Parathyroid adenoma (tissue), 2 donors: ENCODE measurements around the gene ADAMTS20.

ENCODE experiments used
- H2AFZ ChIP-seq: fragments of 300-600 bp; sonication (generic); one replicate; pipeline ENCODE4 v1.7.0; 2017; ENCODE audit warnings: antibody characterized with exemption, mild to moderate bottlenecking
- H3K27ac ChIP-seq: fragments of 300-600 bp; sonication (generic); one replicate; pipeline ENCODE4 v1.7.0; 2017
- H3K27me3 ChIP-seq: fragments of 300-600 bp; sonication (generic); one replicate; pipeline ENCODE4 v1.7.0; 2017; ENCODE audit warnings: low read length; ENCODE audit not compliant: control insufficient read depth, insufficient read depth
- H3K36me3 ChIP-seq: fragments of 300-600 bp; sonication (generic); one replicate; pipeline ENCODE4 v1.7.0; 2017; ENCODE audit warnings: low read length; ENCODE audit not compliant: control insufficient read depth, insufficient read depth
- H3K4me1 ChIP-seq: fragments of 300-600 bp; sonication (generic); one replicate; pipeline ENCODE4 v1.7.0; 2017; ENCODE audit warnings: control low read depth
- H3K4me2 ChIP-seq: fragments of 300-600 bp; sonication (generic); one replicate; pipeline ENCODE4 v1.7.0; 2017; ENCODE audit warnings: low read length
- H3K4me3 ChIP-seq: fragments of 300-600 bp; sonication (generic); one replicate; pipeline ENCODE4 v1.7.0; 2017; ENCODE audit warnings: low read depth, low read length
- H3K79me2 ChIP-seq: fragments of 300-600 bp; sonication (generic); one replicate; pipeline ENCODE4 v1.7.0; 2017; ENCODE audit warnings: control low read depth
- H3K9ac ChIP-seq: fragments of 300-600 bp; sonication (generic); one replicate; pipeline ENCODE4 v1.7.0; 2017; ENCODE audit warnings: mild to moderate bottlenecking
- H3K9me3 ChIP-seq: fragments of 300-600 bp; sonication (generic); one replicate; pipeline ENCODE4 v1.7.0; 2017; ENCODE audit warnings: low read length; ENCODE audit not compliant: control insufficient read depth
- TF ChIP-seq, protein P1 (sequence below): fragments of 300-600 bp; sonication (generic); IDR thresholded peaks from one replicate; pipeline ENCODE4 v1.7.0; 2017; ENCODE audit warnings: antibody characterized with exemption, mild to moderate bottlenecking
- donor health status: primary hyperparathyroidism.

ADAMTS20 gene

GRCh38 chr12:43320281-43320680 is 231.7 kb downstream of the ADAMTS20 start:
- H3K27ac ChIP-seq: no peak overlapping the region
- H3K4me3 ChIP-seq: no peak overlapping the region
- H3K27me3 ChIP-seq: no peaks in the 10 kb centered on the region
- no peaks in the 10 kb centered on the region for H3K36me3 ChIP-seq
- H3K9me3 ChIP-seq: no peaks in the 10 kb centered on the region
- H3K79me2 ChIP-seq: no peaks in the 10 kb centered on the region
- TF ChIP-seq, protein P1, sequence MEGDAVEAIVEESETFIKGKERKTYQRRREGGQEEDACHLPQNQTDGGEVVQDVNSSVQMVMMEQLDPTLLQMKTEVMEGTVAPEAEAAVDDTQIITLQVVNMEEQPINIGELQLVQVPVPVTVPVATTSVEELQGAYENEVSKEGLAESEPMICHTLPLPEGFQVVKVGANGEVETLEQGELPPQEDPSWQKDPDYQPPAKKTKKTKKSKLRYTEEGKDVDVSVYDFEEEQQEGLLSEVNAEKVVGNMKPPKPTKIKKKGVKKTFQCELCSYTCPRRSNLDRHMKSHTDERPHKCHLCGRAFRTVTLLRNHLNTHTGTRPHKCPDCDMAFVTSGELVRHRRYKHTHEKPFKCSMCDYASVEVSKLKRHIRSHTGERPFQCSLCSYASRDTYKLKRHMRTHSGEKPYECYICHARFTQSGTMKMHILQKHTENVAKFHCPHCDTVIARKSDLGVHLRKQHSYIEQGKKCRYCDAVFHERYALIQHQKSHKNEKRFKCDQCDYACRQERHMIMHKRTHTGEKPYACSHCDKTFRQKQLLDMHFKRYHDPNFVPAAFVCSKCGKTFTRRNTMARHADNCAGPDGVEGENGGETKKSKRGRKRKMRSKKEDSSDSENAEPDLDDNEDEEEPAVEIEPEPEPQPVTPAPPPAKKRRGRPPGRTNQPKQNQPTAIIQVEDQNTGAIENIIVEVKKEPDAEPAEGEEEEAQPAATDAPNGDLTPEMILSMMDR: no peak
- H2AFZ ChIP-seq: no peak overlapping the region
- no peaks in the 10 kb centered on the region for H3K4me1 ChIP-seq
- H3K9ac ChIP-seq: no peak overlapping the region
- no peak overlapping the region for H3K4me2 ChIP-seq

- Histone ChIP-seq H3K79me2 (no peaks in the 10 kb centered on the region), H3K4me3 (no peak overlapping the region), H3K9ac (no peak overlapping the region), H3K27me3 (no peaks in the 10 kb centered on the region), H3K36me3 (no peaks in the 10 kb centered on the region), H3K4me2 (no peak overlapping the region), H2AFZ (no peak overlapping the region), H3K27ac (no peak overlapping the region), H3K9me3 (no peaks in the 10 kb centered on the region), H3K4me1 (no peaks in the 10 kb centered on the region)
- TF ChIP-seq, protein P1: no peak
These were observed 234.0 kb downstream of the ADAMTS20 start for GRCh38 chr12:43318021-43318420.

DNA sequence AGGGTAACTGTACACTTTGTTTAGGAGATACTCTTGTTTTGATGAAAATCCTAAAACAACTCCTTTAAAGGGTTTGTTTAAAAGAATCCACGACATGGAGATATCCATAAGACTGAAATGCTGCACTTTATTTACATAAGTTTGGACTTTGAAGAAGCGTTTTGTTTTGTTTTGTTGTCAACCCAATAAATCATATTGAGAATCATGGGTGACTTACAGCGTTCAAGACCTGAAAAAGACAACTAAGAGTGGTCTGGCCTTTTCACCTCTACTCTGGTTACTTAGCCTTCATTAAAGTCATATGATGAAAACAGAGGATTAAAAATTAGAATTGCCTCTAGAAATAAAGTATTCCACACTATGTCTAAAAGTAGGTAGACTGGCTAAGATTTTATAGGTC is 234.8 kb downstream of the ADAMTS20 start:
- H3K4me1 ChIP-seq: no peaks in the 10 kb centered on the region
- H3K27me3 ChIP-seq: no peaks in the 10 kb centered on the region
- no peaks in the 10 kb centered on the region for H3K79me2 ChIP-seq
- no peaks in the 10 kb centered on the region for H3K36me3 ChIP-seq
- H3K4me2 ChIP-seq: no peak overlapping the region
- H2AFZ ChIP-seq: no peak overlapping the region
- H3K9me3 ChIP-seq: no peaks in the 10 kb centered on the region
- no peak overlapping the region for H3K4me3 ChIP-seq
- TF ChIP-seq, protein P1: no peak
- H3K9ac ChIP-seq: no peak overlapping the region
- H3K27ac ChIP-seq: no peak overlapping the region

DNA sequence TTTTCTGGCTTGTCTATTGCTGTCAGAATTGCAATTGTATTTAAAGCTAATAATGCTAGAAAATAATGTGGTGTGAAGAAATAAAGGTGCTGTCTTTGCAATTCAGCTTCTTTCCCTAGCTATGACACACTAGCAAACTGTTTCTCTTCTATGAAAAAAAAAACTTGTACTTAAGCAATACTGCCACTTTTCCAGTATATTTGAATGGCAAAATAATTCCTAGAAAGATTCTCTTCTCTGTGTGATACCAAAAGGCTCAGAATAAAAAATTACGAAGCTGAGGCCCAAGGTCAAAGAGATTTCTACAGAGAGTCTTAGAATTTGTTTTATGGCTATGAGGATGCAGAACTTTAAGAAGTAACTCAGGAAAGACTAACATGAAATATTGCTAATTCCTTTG is 235.5 kb downstream of the ADAMTS20 start:
- H3K27me3 ChIP-seq: no peaks in the 10 kb centered on the region
- no peak overlapping the region for H3K9ac ChIP-seq
- no peaks in the 10 kb centered on the region for H3K79me2 ChIP-seq
- no peak overlapping the region for H2AFZ ChIP-seq
- no peaks in the 10 kb centered on the region for H3K4me1 ChIP-seq
- TF ChIP-seq, protein P1: no peak
- H3K36me3 ChIP-seq: no peaks in the 10 kb centered on the region
- H3K9me3 ChIP-seq: no peaks in the 10 kb centered on the region
- H3K27ac ChIP-seq: no peak overlapping the region
- no peak overlapping the region for H3K4me2 ChIP-seq
- H3K4me3 ChIP-seq: no peak overlapping the region

GRCh38 chr12:43315961-43316360 is 236.0 kb downstream of the ADAMTS20 start:
- Histone ChIP-seq H3K4me2 (no peak overlapping the region), H3K4me3 (no peak overlapping the region), H3K9ac (no peak overlapping the region), H3K9me3 (no peaks in the 10 kb centered on the region), H3K79me2 (no peaks in the 10 kb centered on the region), H3K27me3 (no peaks in the 10 kb centered on the region), H3K27ac (no peak overlapping the region), H2AFZ (no peak overlapping the region), H3K4me1 (no peaks in the 10 kb centered on the region), H3K36me3 (no peaks in the 10 kb centered on the region)
- TF ChIP-seq, protein P1: no peak
